ENCODE data around the gene RGPD8. TPM values are rescaled to one million over a fixed set of nuclear protein-coding genes. Genes with fewer than 3 reads are reported as not detected.
A peak's percentile ranks its signal among the peaks of the same experiment; 100 is the strongest.

RGPD8 gene
- total and polyA plus RNA-seq, 2 of the 13 experiments (the other 11 are each of a cell fraction or from before 2014, with no cell fraction given) = 2.3 to 12.8 TPM

GRCh38 chr2:112481528-112482233, 48.2 kb upstream of the RGPD8 start, which contains the start of gene TTL (continued):
- TF ChIP-seq ZNF781 (CRISPR knock-in tag; IDR thresholded peaks at IDR 0.05; ENCODE audit: borderline replicate concordance, not compliant biosample characterization) (peak; percentile 32), ZNF282 (IDR thresholded peaks at IDR 0.05; ENCODE audit: partially characterized antibody) (no peak), LCORL (IDR thresholded peaks at IDR 0.05) (no peak), LCORL (CRISPR knock-in tag; IDR thresholded peaks at IDR 0.05) (peak; percentile 51; the same call in 1 of the 2 replicates), ZNF230 (CRISPR knock-in tag; IDR thresholded peaks at IDR 0.05) (peak; percentile 77; the same call in 1 of the 2 replicates), ZNF207 (IDR thresholded peaks at IDR 0.05; ENCODE audit: borderline replicate concordance) (no peak), REPIN1 (CRISPR knock-in tag; IDR thresholded peaks at IDR 0.05; ENCODE audit: borderline replicate concordance, low read depth) (no peak), PAXIP1 (CRISPR knock-in tag; conservative IDR thresholded peaks at IDR 0.05) (0 out of 2 replicates have a peak, but pooled peaks have one; percentile 13), ZNF639 (CRISPR knock-in tag; conservative IDR thresholded peaks at IDR 0.05) (peak; percentile 92; the same call in 1 of the 2 replicates), ZNF709 (CRISPR knock-in tag; IDR thresholded peaks at IDR 0.05) (0 out of 2 replicates have a peak, but pooled peaks have one; percentile 12), ZNF10 (CRISPR knock-in tag; IDR thresholded peaks at IDR 0.05; ENCODE audit: borderline replicate concordance, low read depth) (no peak), ZBTB14 (CRISPR knock-in tag; IDR thresholded peaks at IDR 0.05) (0 out of 2 replicates have a peak, but pooled peaks have one; percentile 25), PATZ1 (CRISPR knock-in tag; IDR thresholded peaks at IDR 0.05) (peak; percentile 53; the same call in 1 of the 2 replicates), ZFP90 (CRISPR knock-in tag; IDR thresholded peaks at IDR 0.05; ENCODE audit: borderline replicate concordance) (no peak), CCAR2 (optimal IDR thresholded peaks at IDR 0.05; ENCODE audit: low read depth, low read length) (no peak), PHF8 (CRISPR knock-in tag; IDR thresholded peaks at IDR 0.05) (peak; percentile 27), ATF7-NPFF (CRISPR knock-in tag; IDR thresholded peaks at IDR 0.05; ENCODE audit: low read depth) (no peak; the same call in 1 of the 2 replicates), ZNF776 (CRISPR knock-in tag; IDR thresholded peaks at IDR 0.05) (no peak), NFE2L2 (IDR thresholded peaks at IDR 0.05; ENCODE audit: low read length) (no peak)

All from HepG2 (cell line).